ENCODE results near the gene ZFAND3. TPM values are rescaled to one million over a fixed set of nuclear protein-coding genes. Genes with fewer than 3 reads are reported as not detected.

Gene ZFAND3
- total RNA-seq, 1 experiment from 2014 or later, result 47.2 TPM

- TSS peak; percentile 22 for BruUV-seq (replicated peaks)
- no peak overlapping the region for H3K9ac ChIP-seq (ENCODE audit: low read length)
- no peaks in the 10 kb centered on the region for H3K36me3 ChIP-seq (ENCODE audit: control insufficient read depth in 1 of 2, insufficient read depth in 2 of 2, low read length in 2 of 2)
- ChIA-PET POLR2A (no interaction called here), RAD21 (ENCODE audit: low non-redundant PET in 1 of 2, low total read pairs in 2 of 2, uncharacterized antibody in 2 of 2, unreplicated experiment in 2 of 2) (no interaction called here), CTCF (no interaction called here)
- H3K4me2 ChIP-seq (ENCODE audit: low read length), result no peak overlapping the region
- H3K27me3 ChIP-seq (ENCODE audit: insufficient read depth, low read length), result no peaks in the 10 kb centered on the region
- DNase-seq (ENCODE audit: low read depth, low spot score), result no peak
- TF ChIP-seq SRF (IDR thresholded peaks at IDR 0.05; ENCODE audit: low read depth) (no peak), EZH2 (IDR thresholded peaks at IDR 0.05) (no peak), ZBTB33 (IDR thresholded peaks at IDR 0.05; ENCODE audit: extremely low read depth, insufficient replicate concordance, low read length) (no peak), MAX (IDR thresholded peaks at IDR 0.05) (no peak), SIN3A (IDR thresholded peaks at IDR 0.05; ENCODE audit: low read depth) (no peak)
- no peaks in the 10 kb centered on the region for H3K9me3 ChIP-seq (ENCODE audit: control insufficient read depth in 1 of 2, insufficient read depth in 1 of 2, low read depth in 1 of 2, low read length in 2 of 2)
- H3K4me3 ChIP-seq (replicated peaks in 1 of 2; ENCODE audit: low read depth in 1 of 2, low read length in 2 of 2), result no peak overlapping the region
- no peak overlapping the region for H3K27ac ChIP-seq (ENCODE audit: low read depth, low read length)
- ATAC-seq, result no peak
- H3K79me2 ChIP-seq (ENCODE audit: insufficient read depth, low read length), result 0 out of 2 replicates have a peak, but pooled peaks cover 2% of the 10 kb centered on the region
- H4K20me1 ChIP-seq (ENCODE audit: insufficient read depth), result no peaks in the 10 kb centered on the region
- H3K9me2 ChIP-seq (ENCODE audit: insufficient read depth), result no peaks in the 10 kb centered on the region
- no peaks in the 10 kb centered on the region for H3K4me1 ChIP-seq (ENCODE audit: control insufficient read depth in 1 of 2, insufficient read depth in 2 of 2, low read length in 2 of 2)
- intact Hi-C loops (cut with micrococcal nuclease), result no loop called here
- H2AFZ ChIP-seq (ENCODE audit: low read depth, low read length, poor library complexity, severe bottlenecking), result no peak overlapping the region
Measured at GRCh38 chr6:38117281-38117680, 297.8 kb downstream of the ZFAND3 start.

DNA sequence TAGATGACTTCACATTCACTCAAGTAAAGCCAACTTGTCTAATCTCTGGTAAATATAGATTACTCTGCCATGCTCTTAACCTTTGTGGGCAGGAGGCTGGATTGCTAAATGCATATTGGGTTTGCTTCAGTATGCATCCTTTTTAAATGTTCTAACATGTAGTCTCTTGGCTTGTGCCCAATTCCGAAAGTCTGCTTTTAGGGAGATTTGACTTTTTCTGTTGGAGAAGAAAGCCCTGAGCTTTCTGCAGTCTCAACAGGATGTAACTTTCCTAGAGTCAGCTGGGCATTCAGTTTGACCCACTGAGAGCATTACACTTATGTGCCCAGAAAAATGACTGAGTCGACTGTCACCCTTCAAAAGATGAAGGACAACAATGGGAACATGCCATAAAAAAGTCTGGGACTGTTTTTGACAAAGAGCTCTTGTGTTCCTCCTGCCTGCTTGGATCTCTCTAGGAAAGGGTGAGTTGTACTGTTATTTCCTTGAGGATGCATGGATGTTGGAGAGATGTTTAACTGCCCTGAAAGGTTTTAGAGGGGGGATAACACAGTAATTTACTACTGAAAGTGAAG lies 299.4 kb downstream of the ZFAND3 start:
- Histone ChIP-seq H3K9ac (ENCODE audit: low read length) (no peak overlapping the region), H3K9me2 (ENCODE audit: insufficient read depth) (no peaks in the 10 kb centered on the region), H3K27me3 (ENCODE audit: insufficient read depth, low read length) (no peaks in the 10 kb centered on the region), H3K4me1 (ENCODE audit: control insufficient read depth in 1 of 2, insufficient read depth in 2 of 2, low read length in 2 of 2) (no peaks in the 10 kb centered on the region), H2AFZ (ENCODE audit: low read depth, low read length, poor library complexity, severe bottlenecking) (no peak overlapping the region), H3K9me3 (ENCODE audit: control insufficient read depth in 1 of 2, insufficient read depth in 1 of 2, low read depth in 1 of 2, low read length in 2 of 2) (no peaks in the 10 kb centered on the region), H3K36me3 (ENCODE audit: control insufficient read depth in 1 of 2, insufficient read depth in 2 of 2, low read length in 2 of 2) (no peaks in the 10 kb centered on the region), H3K79me2 (ENCODE audit: insufficient read depth, low read length) (no peaks in the 10 kb centered on the region), H3K27ac (ENCODE audit: low read depth, low read length) (no peak overlapping the region), H4K20me1 (ENCODE audit: insufficient read depth) (no peaks in the 10 kb centered on the region), H3K4me2 (ENCODE audit: low read length) (no peak overlapping the region), H3K4me3 (replicated peaks in 1 of 2; ENCODE audit: low read depth in 1 of 2, low read length in 2 of 2) (no peak overlapping the region)
- ATAC-seq, result no peak
- ChIA-PET CTCF (no interaction called here), RAD21 (ENCODE audit: low non-redundant PET in 1 of 2, low total read pairs in 2 of 2, uncharacterized antibody in 2 of 2, unreplicated experiment in 2 of 2) (no interaction called here), POLR2A (no interaction called here)
- no peak for DNase-seq (ENCODE audit: low read depth, low spot score)
- TF ChIP-seq RAD21 (IDR thresholded peaks at IDR 0.05; ENCODE audit: low read depth) (no peak), ELF1 (IDR thresholded peaks at IDR 0.05; ENCODE audit: borderline replicate concordance, low read depth) (no peak), SRF (IDR thresholded peaks at IDR 0.05; ENCODE audit: low read depth) (no peak), EGR1 (IDR thresholded peaks at IDR 0.05; ENCODE audit: low read depth) (no peak), TCF7L2 (IDR thresholded peaks at IDR 0.05; ENCODE audit: borderline replicate concordance, extremely low read depth, insufficient read depth, insufficient read length) (no peak), YY1 (IDR thresholded peaks at IDR 0.05; ENCODE audit: extremely low read depth, insufficient replicate concordance, low read depth, low read length) (no peak)
- intact Hi-C loops (cut with micrococcal nuclease), result no loop called here
- no TSS peak for BruUV-seq (replicated peaks)
